GM12878 (cell line): Measurements from ENCODE around the gene HLA-F. TPM values are rescaled to one million over a fixed set of nuclear protein-coding genes. Genes with fewer than 3 reads are reported as not detected.

Source experiments
- ATAC-seq: fragments of 200-7000 bp; cut with Tn5 transposase; 3 replicates; pipeline ENCODE4 v1.9.1; 2020; ENCODE audit warnings: mild to moderate bottlenecking, moderate library complexity
- Bru-seq: library from RNA; stranded (reverse); fragments of 400-500 nt; gene quantifications from one replicate; lab custom pipeline; 2021; lab: Mats Ljungman, UMichigan
- BruChase-seq, 2 experiments: library from RNA; stranded (reverse); fragments of 400-500 nt; gene quantifications; one replicate each; lab custom pipeline; 2021; lab: Mats Ljungman, UMichigan
- BruUV-seq: library from RNA; stranded (reverse); fragments of 400-500 nt; replicated peaks from 2 replicates; lab custom pipeline; 2021; lab: Mats Ljungman, UMichigan
- CTCF ChIA-PET: fragments of 300-600 bp; sonication (Branson Sonifier 250); formaldehyde crosslinking; extraction: SDS; loops from one replicate; lab custom pipeline; 2021; ENCODE audit warnings: inconsistent platforms; lab: Yijun Ruan, JAX
- POLR2A ChIA-PET: fragments of 350-600 bp; formaldehyde crosslinking; extraction: SDS; loops from one replicate; lab custom pipeline; 2021; ENCODE audit warnings: inconsistent platforms; lab: Charles Lee
- RAD21 ChIA-PET: fragments of 300-600 bp; sonication (Branson Sonifier 250); formaldehyde crosslinking; loops from one replicate; lab custom pipeline; 2023; ENCODE audit warnings: antibody characterized with exemption; ENCODE audit not compliant: unreplicated experiment; lab: Charles Lee
- SMC1A ChIA-PET: fragments of 300-600 bp; sonication (Branson Sonifier 250); formaldehyde crosslinking; loops from one replicate; lab custom pipeline; 2023; ENCODE audit not compliant: unreplicated experiment, uncharacterized antibody; lab: Charles Lee
- DNase-seq: peaks from one replicate; pipeline ENCODE4 v3.0.0-alpha.2; 2011; ENCODE audit warnings: low read depth, low spot score
- FAIRE-seq: peaks from 3 replicates; lab custom pipeline; 2011; peaks lifted over from hg19 to GRCh38; lab: Jason Lieb, UNC
- H2AFZ ChIP-seq: 2 replicates; pipeline ENCODE4 v1.6.0; 2011; ENCODE audit warnings: low read depth, low read length, control low read depth; ENCODE audit not compliant: control insufficient read depth
- H3K27ac ChIP-seq: 2 replicates; pipeline ENCODE4 v1.5.1; 2011; ENCODE audit warnings: control low read depth; ENCODE audit not compliant: control insufficient read depth, insufficient read depth
- H3K27me3 ChIP-seq, 2 experiments: replicated peaks in 1 of 2; 2 replicates each; pipeline versions ENCODE4 v1.6.0 to v1.6.1; 2011; ENCODE audit warnings: low read length in 1 of 2; ENCODE audit not compliant: control insufficient read depth in 2 of 2, insufficient read depth in 2 of 2
- H3K36me3 ChIP-seq, 2 experiments: 2 replicates each; pipeline ENCODE4 v1.5.1; 2011; ENCODE audit warnings: low read length in 1 of 2; ENCODE audit not compliant: control insufficient read depth in 2 of 2, insufficient read depth in 2 of 2
- H3K4me1 ChIP-seq: 2 replicates; pipeline ENCODE4 v1.6.1; 2011; ENCODE audit warnings: mild to moderate bottlenecking, low read length, moderate library complexity, mixed read lengths; ENCODE audit not compliant: control insufficient read depth, insufficient read depth
- H3K4me2 ChIP-seq: 2 replicates; pipeline ENCODE4 v1.6.0; 2011; ENCODE audit warnings: control low read depth; ENCODE audit not compliant: control insufficient read depth, insufficient read depth
- H3K4me3 ChIP-seq: fragments of 200-600 bp; sonication (generic); 2 replicates; pipeline ENCODE4 v1.5.1; 2016
- H3K79me2 ChIP-seq: 2 replicates; pipeline ENCODE4 v1.6.0; 2011; ENCODE audit warnings: low read length; ENCODE audit not compliant: control insufficient read depth, insufficient read depth
- H3K9ac ChIP-seq: 2 replicates; pipeline ENCODE4 v1.8.0; 2011; ENCODE audit warnings: low read length, control low read depth, mixed read lengths; ENCODE audit not compliant: control insufficient read depth, insufficient read depth
- H3K9me3 ChIP-seq: replicated peaks from 3 replicates; pipeline ENCODE4 v1.5.1; 2011; ENCODE audit warnings: mild to moderate bottlenecking, low read length; ENCODE audit not compliant: control insufficient read depth, insufficient read depth
- H4K20me1 ChIP-seq: 2 replicates; pipeline ENCODE4 v1.6.0; 2011; ENCODE audit not compliant: control insufficient read depth, insufficient read depth
- BCL11A ChIP-seq: IDR thresholded peaks from 2 replicates; pipeline ENCODE4 v1.6.1; 2011; ENCODE audit warnings: low read depth, low read length
- DPF2 ChIP-seq: fragments of 450-650 bp; IDR thresholded peaks from 2 replicates; pipeline ENCODE4 v1.6.1; 2017; ENCODE audit warnings: mild to moderate bottlenecking
- EGR1 ChIP-seq, 2 experiments: IDR thresholded peaks; 1 replicate in 1 of 2; 2 replicates in 1 of 2; pipeline ENCODE4 v1.6.1; 2011 to 2012; ENCODE audit warnings: low read depth in 2 of 2, low read length in 2 of 2, borderline replicate concordance in 1 of 2, mild to moderate bottlenecking in 1 of 2, moderate library complexity in 1 of 2
- HDGF ChIP-seq: fragments of 450-650 bp; IDR thresholded peaks from 2 replicates; pipeline ENCODE4 v1.6.1; 2016; ENCODE audit warnings: antibody characterized with exemption
- JUND ChIP-seq: IDR thresholded peaks from 2 replicates; pipeline ENCODE4 v1.6.1; 2012; ENCODE audit warnings: low read depth, mild to moderate bottlenecking, low read length, improper control_type of control experiment, moderate library complexity
- NFXL1 ChIP-seq: fragments of 450-650 bp; IDR thresholded peaks from 2 replicates; pipeline ENCODE4 v1.6.1; 2017; ENCODE audit warnings: antibody characterized with exemption, mild to moderate bottlenecking, borderline replicate concordance
- NR2C2 ChIP-seq: IDR thresholded peaks from 2 replicates; pipeline ENCODE4 v1.6.1; 2011; ENCODE audit warnings: borderline replicate concordance, low read depth; ENCODE audit not compliant: control insufficient read depth, insufficient read length
- POLR2A ChIP-seq: IDR thresholded peaks from 2 replicates; pipeline ENCODE4 v1.6.1; 2011; ENCODE audit warnings: low read depth, mild to moderate bottlenecking, low read length
- RAD21 ChIP-seq: IDR thresholded peaks from 2 replicates; pipeline ENCODE4 v1.6.1; 2011; ENCODE audit warnings: mild to moderate bottlenecking, low read depth, low read length, moderate library complexity; ENCODE audit not compliant: insufficient read depth
- SIN3A ChIP-seq: IDR thresholded peaks from 2 replicates; pipeline ENCODE4 v1.6.1; 2012; ENCODE audit warnings: low read depth, low read length, improper control_type of control experiment
- STAT1 ChIP-seq: fragments of 450-650 bp; conservative IDR thresholded peaks from 2 replicates; pipeline ENCODE4 v1.6.1; 2014; ENCODE audit warnings: antibody characterized with exemption, mild to moderate bottlenecking
- STAT3 ChIP-seq: IDR thresholded peaks from 2 replicates; pipeline ENCODE4 v1.6.1; 2011; ENCODE audit warnings: low read depth, low read length, improper control_type of control experiment
- TCF3 ChIP-seq: IDR thresholded peaks from 2 replicates; pipeline ENCODE4 v1.6.1; 2012; ENCODE audit warnings: low read depth, mild to moderate bottlenecking, low read length, borderline replicate concordance; ENCODE audit not compliant: insufficient read depth
- ZNF384 ChIP-seq: IDR thresholded peaks from 2 replicates; pipeline ENCODE4 v1.6.1; 2012; ENCODE audit warnings: low read depth, mild to moderate bottlenecking, low read length, improper control_type of control experiment, borderline replicate concordance
- WGBS: methylation state at CpG from one replicate; pipeline ENCODE4 v1.1.6; 2016; ENCODE audit warnings: low lambda C conversion rate; ENCODE audit not compliant: insufficient replicate concordance, insufficient coverage; ENCODE audit errors: missing lambda C conversion rate; 5-methylcytosine and 5-hydroxymethylcytosine counted together
- in situ Hi-C: fragments of 300-500 bp; cut with MboI; formaldehyde crosslinking; loops from 9 replicates; pipeline ENCODE4 v1.14.3; 2018; ENCODE audit warnings: mixed read lengths
- intact Hi-C: fragments of 100-400 bp; cut with micrococcal nuclease; formaldehyde crosslinking; loops from one replicate; pipeline ENCODE4 v1.14.2; 2022; ENCODE audit not compliant: unreplicated experiment
- long read RNA-seq, 2 experiments: library from polyadenylated mRNA; unstranded; transcript quantifications; one replicate each; pipeline ENCODE4 v2.0.0, GENCODE V29; 2019 to 2020
- polyA minus RNA-seq, 3 experiments: library from RNA; depleted of rRNA, polyadenylated mRNA; stranded (reverse); fragments of >200 nt; gene quantifications; 2 replicates each; pipeline ENCODE4 v1.2.3, GENCODE V29; 2011
- polyA plus RNA-seq, 11 experiments: library from polyadenylated mRNA; depleted of rRNA in 4 of 11; unstranded in 6 of 11; stranded (reverse) in 5 of 11; fragments of >200 nt; fragmentation: Nextera tagmentation in 4 of 11; fragmentation: Illumina TruSeq in 1 of 11; extraction: Ambion mirVana in 4 of 11; extraction: Trizol in 1 of 11; gene quantifications; 1 replicate in 1 of 11; 2 replicates in 10 of 11; pipeline versions ENCODE4 v1.2.1 to v1.2.3, GENCODE V29; 2011 to 2016; ENCODE audit warnings: inconsistent platforms in 2 of 11, missing spikeins in 2 of 11, low read depth in 1 of 11
- total RNA-seq, 4 experiments: library from RNA; depleted of rRNA in 3 of 4; stranded (reverse); fragments of >200 nt in 3 of 4; fragmentation: Illumina TruSeq in 1 of 4; extraction: Trizol in 1 of 4; gene quantifications; 2 replicates each; pipeline versions ENCODE4 v1.2.1 to v1.2.3, GENCODE V29; 2013 to 2021
- TF ChIP-seq, protein P1 (sequence below): fragments of 450-650 bp; IDR thresholded peaks from 2 replicates; pipeline ENCODE4 v1.6.1; 2016; ENCODE audit warnings: mild to moderate bottlenecking
- TF ChIP-seq, protein P2 (sequence below): IDR thresholded peaks from 2 replicates; pipeline ENCODE4 v1.6.1; 2012; ENCODE audit warnings: mild to moderate bottlenecking, low read depth, low read length

Gene HLA-F
- total RNA-seq (2013; cell fraction: nucleolus; rRNA removed), result 698 and 699 TPM in 2 replicates
- 310 and 335 TPM in 2 replicates for total RNA-seq (2014; rRNA removed)
- 147 and 149 TPM in 2 replicates for total RNA-seq (2014; rRNA removed; fragmentation: Illumina TruSeq; extraction: Trizol)
- 302 and 313 TPM in 2 replicates for total RNA-seq (2021)
- 183 TPM for polyA plus RNA-seq (2011; ENCODE audit: low read depth)
- 174 and 276 TPM in 2 replicates for polyA plus RNA-seq (2011; rRNA removed)
- 229 and 329 TPM in 2 replicates for polyA plus RNA-seq (2011; cell fraction: cytosol; rRNA removed)
- 1,246 and 1,757 TPM in 2 replicates for polyA plus RNA-seq (2011; cell fraction: nucleus; rRNA removed)
- 338 and 424 TPM in 2 replicates for polyA plus RNA-seq (2012)
- polyA plus RNA-seq (2014; fragmentation: Illumina TruSeq; extraction: Trizol), result 29.4 and 87.6 TPM in 2 replicates
- 100 to 1,000 TPM in 1 of 2 experiments, 10 to 100 TPM in 1; 30.1 to 107 TPM for polyA plus RNA-seq (2014; fragmentation: Nextera tagmentation; extraction: Ambion mirVana)
- polyA plus RNA-seq (2014; rRNA removed), result 342 and 354 TPM in 2 replicates
- polyA plus RNA-seq (2016; fragmentation: Nextera tagmentation; extraction: Ambion mirVana), result 100 to 1,000 TPM; 120 to 143 TPM
- 141 and 186 TPM in 2 replicates for polyA minus RNA-seq (2011; rRNA and poly(A)+ RNA removed)
- 53.2 and 58.8 TPM in 2 replicates for polyA minus RNA-seq (2011; cell fraction: cytosol; rRNA and poly(A)+ RNA removed)
- polyA minus RNA-seq (2011; cell fraction: nucleus; rRNA and poly(A)+ RNA removed), result 427 and 490 TPM in 2 replicates
- percentile 99 among the genes with signal in this experiment for Bru-seq, nascent RNA
- BruChase-seq, experiment 1, labeled RNA remaining after a 6-hour chase, result percentile 95 among the genes with signal in this experiment
- BruChase-seq, experiment 2, labeled RNA remaining after a 2-hour chase, result percentile 94 among the genes with signal in this experiment
- long read RNA-seq, experiment 1, transcript HLA-F-217 (7 exons, 1,283 nt), result major isoform, 21 of 34 reads
- long read RNA-seq, experiment 1, partial matches to known transcripts, result 6 of 34 reads
- long read RNA-seq, experiment 1, other reads (novel, unspliced or antisense), result 6 of 34 reads
- long read RNA-seq, experiment 2, transcript HLA-F-217 (7 exons, 1,283 nt), result major isoform, 49 of 60 reads
- long read RNA-seq, experiment 2, partial matches to known transcripts, result 4 of 60 reads
- long read RNA-seq, experiment 2, other reads (novel, unspliced or antisense), result 5 of 60 reads

DNA sequence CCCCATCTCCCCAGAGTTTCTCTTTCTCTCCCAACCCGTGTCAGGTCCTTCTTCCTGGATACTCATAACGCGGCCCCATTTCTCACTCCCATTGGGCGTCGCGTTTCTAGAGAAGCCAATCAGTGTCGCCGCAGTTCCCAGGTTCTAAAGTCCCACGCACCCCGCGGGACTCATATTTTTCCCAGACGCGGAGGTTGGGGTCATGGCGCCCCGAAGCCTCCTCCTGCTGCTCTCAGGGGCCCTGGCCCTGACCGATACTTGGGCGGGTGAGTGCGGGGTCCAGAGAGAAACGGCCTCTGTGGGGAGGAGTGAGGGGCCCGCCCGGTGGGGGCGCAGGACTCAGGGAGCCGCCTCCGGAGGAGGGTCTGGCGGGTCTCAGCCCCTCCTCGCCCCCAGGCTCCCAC lies at the start of gene HLA-F:
HLA-F (plus strand) TSS at position 173 of the 404 bp plus-strand sequence; CDS start at position 203, 30 bp downstream.
- CTCF ChIA-PET, result interaction anchor here (1.4 kb wide), 2 partner anchors 15 to 29 kb away, joined by 4 to 5 read pairs; no protein-coding TSS in a partner anchor
- POLR2A ChIA-PET, result no interaction called here
- no peak for TF ChIP-seq NR2C2
- TF ChIP-seq EGR1 (IDR thresholded peaks at IDR 0.05; ENCODE audit: borderline replicate concordance in 1 of 2, low read depth in 2 of 2, low read length in 2 of 2), result no peak; a peak in 1 of 3 replicates
- no peak; the same call in 1 of the 2 replicates for TF ChIP-seq SIN3A
- no peak for TF ChIP-seq HDGF
- no peak for TF ChIP-seq STAT3
- TF ChIP-seq JUND, result no peak
- no peak for TF ChIP-seq BCL11A
- TF ChIP-seq STAT1, result no peak; the same call in 1 of the 2 replicates
- TF ChIP-seq, protein P1, sequence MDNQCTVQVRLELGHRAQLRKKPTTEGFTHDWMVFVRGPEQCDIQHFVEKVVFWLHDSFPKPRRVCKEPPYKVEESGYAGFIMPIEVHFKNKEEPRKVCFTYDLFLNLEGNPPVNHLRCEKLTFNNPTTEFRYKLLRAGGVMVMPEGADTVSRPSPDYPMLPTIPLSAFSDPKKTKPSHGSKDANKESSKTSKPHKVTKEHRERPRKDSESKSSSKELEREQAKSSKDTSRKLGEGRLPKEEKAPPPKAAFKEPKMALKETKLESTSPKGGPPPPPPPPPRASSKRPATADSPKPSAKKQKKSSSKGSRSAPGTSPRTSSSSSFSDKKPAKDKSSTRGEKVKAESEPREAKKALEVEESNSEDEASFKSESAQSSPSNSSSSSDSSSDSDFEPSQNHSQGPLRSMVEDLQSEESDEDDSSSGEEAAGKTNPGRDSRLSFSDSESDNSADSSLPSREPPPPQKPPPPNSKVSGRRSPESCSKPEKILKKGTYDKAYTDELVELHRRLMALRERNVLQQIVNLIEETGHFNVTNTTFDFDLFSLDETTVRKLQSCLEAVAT, result peak; percentile 76; the same call in 1 of the 2 replicates
- TF ChIP-seq, protein P2, sequence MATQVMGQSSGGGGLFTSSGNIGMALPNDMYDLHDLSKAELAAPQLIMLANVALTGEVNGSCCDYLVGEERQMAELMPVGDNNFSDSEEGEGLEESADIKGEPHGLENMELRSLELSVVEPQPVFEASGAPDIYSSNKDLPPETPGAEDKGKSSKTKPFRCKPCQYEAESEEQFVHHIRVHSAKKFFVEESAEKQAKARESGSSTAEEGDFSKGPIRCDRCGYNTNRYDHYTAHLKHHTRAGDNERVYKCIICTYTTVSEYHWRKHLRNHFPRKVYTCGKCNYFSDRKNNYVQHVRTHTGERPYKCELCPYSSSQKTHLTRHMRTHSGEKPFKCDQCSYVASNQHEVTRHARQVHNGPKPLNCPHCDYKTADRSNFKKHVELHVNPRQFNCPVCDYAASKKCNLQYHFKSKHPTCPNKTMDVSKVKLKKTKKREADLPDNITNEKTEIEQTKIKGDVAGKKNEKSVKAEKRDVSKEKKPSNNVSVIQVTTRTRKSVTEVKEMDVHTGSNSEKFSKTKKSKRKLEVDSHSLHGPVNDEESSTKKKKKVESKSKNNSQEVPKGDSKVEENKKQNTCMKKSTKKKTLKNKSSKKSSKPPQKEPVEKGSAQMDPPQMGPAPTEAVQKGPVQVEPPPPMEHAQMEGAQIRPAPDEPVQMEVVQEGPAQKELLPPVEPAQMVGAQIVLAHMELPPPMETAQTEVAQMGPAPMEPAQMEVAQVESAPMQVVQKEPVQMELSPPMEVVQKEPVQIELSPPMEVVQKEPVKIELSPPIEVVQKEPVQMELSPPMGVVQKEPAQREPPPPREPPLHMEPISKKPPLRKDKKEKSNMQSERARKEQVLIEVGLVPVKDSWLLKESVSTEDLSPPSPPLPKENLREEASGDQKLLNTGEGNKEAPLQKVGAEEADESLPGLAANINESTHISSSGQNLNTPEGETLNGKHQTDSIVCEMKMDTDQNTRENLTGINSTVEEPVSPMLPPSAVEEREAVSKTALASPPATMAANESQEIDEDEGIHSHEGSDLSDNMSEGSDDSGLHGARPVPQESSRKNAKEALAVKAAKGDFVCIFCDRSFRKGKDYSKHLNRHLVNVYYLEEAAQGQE, result no peak
- TF ChIP-seq TCF3, result 0 out of 2 replicates have a peak, but pooled peaks have one; percentile 35
- no peak for TF ChIP-seq NFXL1
- TF ChIP-seq RAD21, result no peak
- TF ChIP-seq ZNF384, result no peak
- TF ChIP-seq POLR2A, result peak; percentile 79
- no peak for TF ChIP-seq DPF2

More for the DNA sequence above, at the start of gene HLA-F:
- Histone ChIP-seq H3K9me3 (no peaks in the 10 kb centered on the region), H3K4me3 (peak within 1 kb of the TSS; percentile 98), H3K79me2 (peaks cover 40% of the 10 kb centered on the region), H3K4me2 (peak within 1 kb of the TSS; percentile 91), H3K27ac (peak within 1 kb of the TSS; percentile 99), H3K27me3 (no peaks in the 10 kb centered on the region), H3K36me3 (peaks cover 11 to 33% of the 10 kb centered on the region in 2 experiments), H2AFZ (peak within 1 kb of the TSS; percentile 90), H4K20me1 (peaks cover 9% of the 10 kb centered on the region), H3K4me1 (peaks cover 15% of the 10 kb centered on the region), H3K9ac (peak within 1 kb of the TSS; percentile 100)
- under 1% methylated on average over 25 of the region's 26 CpGs for WGBS
- DNase-seq, result peak; percentile 92
- FAIRE-seq, result no peak
- ChIA-PET SMC1A (no interaction called here), RAD21 (no interaction called here)
- intact Hi-C loops, result loop anchor here (10.0 kb wide), 1 partner anchor 222 kb away; the partner anchor contains the start of gene HLA-A
- no TSS peak for BruUV-seq
- in situ Hi-C loops, result no loop called here
- peak; percentile 89 for ATAC-seq
